Activated CD8-positive, alpha-beta T cell treated with anti-CD3 and anti-CD28 coated beads for 36 hours (primary cell): Measurements from ENCODE around the gene MARCHF11. TPM values are rescaled to one million over a fixed set of nuclear protein-coding genes. Genes with fewer than 3 reads are reported as not detected.

ENCODE experiments used
- ATAC-seq: fragments of 200-7000 bp; cut with Tn5 transposase; one replicate; pipeline ENCODE4 v1.10.0; 2021; ENCODE audit warnings: mild to moderate bottlenecking, moderate library complexity
- CTCF ChIA-PET: fragments of 350-600 bp; sonication (Branson Sonifier 250); formaldehyde crosslinking; loops from one replicate; lab custom pipeline; 2021; ENCODE audit warnings: antibody characterized with exemption; lab: Charles Lee
- POLR2A ChIA-PET: fragments of 350-600 bp; sonication (Branson Sonifier 250); formaldehyde crosslinking; loops from one replicate; lab custom pipeline; 2021; ENCODE audit warnings: antibody characterized with exemption; lab: Charles Lee
- DNase-seq: peaks from one replicate; pipeline ENCODE4 v3.0.0-alpha.2; 2020
- H3K27ac Mint-ChIP-seq: one replicate; pipeline ENCODE4 v1.8.0; 2021; ENCODE audit warnings: mild to moderate bottlenecking, mixed read lengths
- H3K27me3 Mint-ChIP-seq: one replicate; pipeline ENCODE4 v1.8.0; 2021; ENCODE audit warnings: mixed read lengths
- H3K36me3 Mint-ChIP-seq: one replicate; pipeline ENCODE4 v1.8.0; 2021; ENCODE audit warnings: low read depth, mixed read lengths
- H3K4me1 Mint-ChIP-seq: one replicate; pipeline ENCODE4 v1.8.0; 2021; ENCODE audit warnings: low read depth, mixed read lengths
- H3K4me3 Mint-ChIP-seq: one replicate; pipeline ENCODE4 v1.8.0; 2021; ENCODE audit warnings: mild to moderate bottlenecking, moderate library complexity, mixed read lengths
- H3K9me3 Mint-ChIP-seq: one replicate; pipeline ENCODE4 v1.8.0; 2021; ENCODE audit warnings: mixed read lengths
- CTCF ChIP-seq: fragments of 200-600 bp; IDR thresholded peaks from one replicate; pipeline ENCODE4 v1.8.0; 2022; ENCODE audit warnings: antibody characterized with exemption, mild to moderate bottlenecking
- intact Hi-C: fragments of 100-400 bp; cut with micrococcal nuclease; formaldehyde crosslinking; loops from one replicate; pipeline ENCODE4 v1.10.0; 2022
- total RNA-seq, 2 experiments: library from RNA; stranded (reverse); gene quantifications; one replicate each; pipeline ENCODE4 v1.2.3, GENCODE V29; 2021

Gene MARCHF11
- total RNA-seq, 2 experiments from 2014 or later: not detected

DNA sequence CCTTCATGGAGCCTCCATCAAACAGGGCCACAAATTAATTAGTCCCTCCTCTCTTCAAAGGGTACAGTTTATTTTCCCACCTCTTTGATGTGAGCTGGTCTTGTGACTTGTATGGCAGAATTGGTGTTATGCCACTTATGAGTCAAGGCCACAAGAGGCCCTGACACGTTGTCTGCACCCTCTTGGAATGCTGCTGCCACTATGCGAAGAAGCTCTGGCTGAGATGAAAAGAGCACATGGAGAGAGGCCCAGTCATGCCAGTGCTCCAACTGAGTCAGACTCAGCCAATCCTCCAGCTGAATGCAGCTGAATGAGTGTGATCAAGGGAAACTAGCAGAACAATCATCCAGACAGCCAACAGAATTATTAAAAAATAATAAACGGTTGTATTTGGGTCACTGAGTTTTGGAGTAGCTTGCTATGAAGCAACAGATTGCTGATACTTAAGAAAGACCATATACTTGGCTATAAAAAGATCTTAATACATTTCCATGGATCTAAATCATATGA lies 128.3 kb downstream of the MARCHF11 start:
- TF ChIP-seq CTCF: no peak
- Mint-ChIP-seq H3K4me1 (no peaks in the 10 kb centered on the region), H3K27ac (no peak overlapping the region), H3K9me3 (peaks cover 5% of the 10 kb centered on the region), H3K4me3 (no peak overlapping the region), H3K27me3 (no peaks in the 10 kb centered on the region), H3K36me3 (no peaks in the 10 kb centered on the region)
- POLR2A ChIA-PET: no interaction called here
- CTCF ChIA-PET: no interaction called here
- ATAC-seq (no peak), DNase-seq (no peak)
- intact Hi-C loops: no loop called here

GRCh38 chr5:16050414-16050813 lies 129.2 kb downstream of the MARCHF11 start:
- no peaks in the 10 kb centered on the region for H3K27me3 Mint-ChIP-seq
- TF ChIP-seq CTCF: no peak
- ATAC-seq (no peak), DNase-seq (no peak)
- ChIA-PET POLR2A (no interaction called here), CTCF (no interaction called here)
- no peaks in the 10 kb centered on the region for H3K4me1 Mint-ChIP-seq
- no peak overlapping the region for H3K27ac Mint-ChIP-seq
- intact Hi-C loops: no loop called here
- peaks cover 5% of the 10 kb centered on the region for H3K9me3 Mint-ChIP-seq
- H3K36me3 Mint-ChIP-seq: no peaks in the 10 kb centered on the region
- H3K4me3 Mint-ChIP-seq: no peak overlapping the region

GRCh38 chr5:16049761-16050160 lies 129.8 kb downstream of the MARCHF11 start:
- TF ChIP-seq CTCF: no peak
- POLR2A ChIA-PET: no interaction called here
- Mint-ChIP-seq H3K27me3 (no peaks in the 10 kb centered on the region), H3K36me3 (no peaks in the 10 kb centered on the region), H3K27ac (no peak overlapping the region), H3K4me1 (no peaks in the 10 kb centered on the region), H3K9me3 (peaks cover 3% of the 10 kb centered on the region), H3K4me3 (no peak overlapping the region)
- no peak for DNase-seq
- intact Hi-C loops: no loop called here
- ATAC-seq: no peak
- CTCF ChIA-PET: no interaction called here

DNA sequence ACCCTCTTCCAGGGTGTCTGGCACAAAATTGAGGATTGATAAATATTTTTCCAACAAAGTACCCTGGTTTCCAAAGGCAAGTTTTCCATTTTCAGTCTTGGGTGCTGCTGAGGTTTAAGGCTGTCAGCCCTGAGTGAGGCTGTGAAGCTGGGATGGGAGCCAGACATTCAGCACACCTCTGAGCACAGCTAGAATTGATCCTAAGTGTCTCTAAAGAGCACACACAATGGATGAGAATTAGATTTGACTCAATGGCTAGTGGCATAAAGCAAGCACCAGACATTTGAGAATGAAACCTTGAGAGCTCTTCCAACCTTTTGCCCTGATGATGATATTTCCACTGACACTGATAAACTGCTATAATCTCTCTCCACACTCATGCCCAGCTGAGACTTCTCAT lies 131.5 kb downstream of the MARCHF11 start:
- TF ChIP-seq CTCF: no peak
- CTCF ChIA-PET: no interaction called here
- intact Hi-C loops: no loop called here
- H3K27me3 Mint-ChIP-seq: peaks cover 2% of the 10 kb centered on the region
- DNase-seq (no peak), ATAC-seq (no peak)
- H3K4me1 Mint-ChIP-seq: no peaks in the 10 kb centered on the region
- peaks cover 2% of the 10 kb centered on the region for H3K9me3 Mint-ChIP-seq
- H3K27ac Mint-ChIP-seq: no peak overlapping the region
- H3K36me3 Mint-ChIP-seq: no peaks in the 10 kb centered on the region
- H3K4me3 Mint-ChIP-seq: no peak overlapping the region
- POLR2A ChIA-PET: no interaction called here

DNA sequence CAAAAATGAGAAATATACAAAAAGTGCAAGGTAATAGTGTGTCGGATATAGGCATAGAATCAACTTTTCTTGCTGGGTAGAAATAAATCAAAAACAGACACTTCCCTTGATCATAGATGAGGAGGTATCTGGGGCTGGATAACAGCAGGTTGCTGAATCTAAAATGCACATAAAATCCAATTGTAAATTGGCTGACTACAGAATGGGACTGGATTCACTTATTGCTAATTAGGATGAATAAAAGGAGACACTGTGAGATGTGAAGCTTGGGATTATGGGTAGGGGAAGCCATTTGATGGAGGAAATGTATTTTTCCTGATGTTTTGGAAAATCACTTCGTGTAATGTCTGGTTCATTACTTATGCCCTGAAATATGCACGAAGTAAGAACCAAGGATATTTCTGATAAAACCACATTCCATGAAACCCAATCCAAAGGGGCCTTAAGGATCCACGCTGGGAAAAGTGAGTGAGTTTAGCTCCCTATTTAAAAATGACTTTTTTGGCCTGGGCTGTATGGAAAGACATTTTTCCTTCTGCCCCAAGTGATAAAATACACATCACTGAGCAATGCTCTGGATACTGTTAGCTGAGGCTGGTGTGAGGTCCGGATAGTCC lies 136.1 kb downstream of the MARCHF11 start:
- no peak overlapping the region for H3K27ac Mint-ChIP-seq
- CTCF ChIA-PET: no interaction called here
- intact Hi-C loops: no loop called here
- H3K9me3 Mint-ChIP-seq: peaks cover 2% of the 10 kb centered on the region
- no peak for TF ChIP-seq CTCF
- POLR2A ChIA-PET: no interaction called here
- H3K36me3 Mint-ChIP-seq: no peaks in the 10 kb centered on the region
- peaks cover 2% of the 10 kb centered on the region for H3K27me3 Mint-ChIP-seq
- DNase-seq: no peak
- no peaks in the 10 kb centered on the region for H3K4me1 Mint-ChIP-seq
- no peak overlapping the region for H3K4me3 Mint-ChIP-seq
- ATAC-seq: no peak
